PC-3 (cell line): ENCODE results near the gene PSTPIP2.

Source experiments
- CTCF ChIP-seq: fragments of 300-600 bp; sonication (generic); conservative IDR thresholded peaks from 2 replicates; pipeline ENCODE4 v1.5.1; 2017; ENCODE audit warnings: antibody characterized with exemption, low read depth, mild to moderate bottlenecking, low read length
- EZH2 ChIP-seq: fragments of 300-600 bp; sonication (generic); IDR thresholded peaks from one replicate; pipeline ENCODE4 v1.6.1; 2017; ENCODE audit warnings: antibody characterized with exemption, mild to moderate bottlenecking, low read length; ENCODE audit not compliant: unreplicated experiment

- TF ChIP-seq CTCF (no peak), EZH2 (no peak)
Observed at GRCh38 chr18:46031741-46032140, 40.3 kb downstream of the PSTPIP2 start.
